Hepatocyte (in vitro differentiated cells): ENCODE measurements around the gene CRHR2. TPM values are rescaled to one million over a fixed set of nuclear protein-coding genes. Genes with fewer than 3 reads are reported as not detected.

ENCODE experiments used
- DNase-seq: peaks from one replicate; pipeline ENCODE4 v3.0.0-alpha.2; 2016; ENCODE audit warnings: low spot score
- H2AFZ ChIP-seq: fragments of 200-600 bp; sonication (generic); 2 replicates; pipeline ENCODE4 v1.6.0; 2016; ENCODE audit warnings: antibody characterized with exemption, mild to moderate bottlenecking
- H3K27ac ChIP-seq: fragments of 200-600 bp; sonication (generic); 2 replicates; pipeline ENCODE4 v1.5.1; 2016; ENCODE audit warnings: mild to moderate bottlenecking
- H3K27me3 ChIP-seq: fragments of 200-600 bp; sonication (generic); 2 replicates; pipeline ENCODE4 v1.6.1; 2016
- H3K36me3 ChIP-seq: fragments of 200-600 bp; sonication (generic); replicated peaks from 2 replicates; pipeline ENCODE4 v1.5.1; 2016; ENCODE audit warnings: low read depth; ENCODE audit not compliant: insufficient read depth
- H3K4me1 ChIP-seq: fragments of 200-600 bp; sonication (generic); 2 replicates; pipeline ENCODE4 v1.5.1; 2016; ENCODE audit warnings: mild to moderate bottlenecking, moderate library complexity; ENCODE audit not compliant: insufficient read depth
- H3K4me2 ChIP-seq: fragments of 200-600 bp; sonication (generic); 2 replicates; pipeline ENCODE4 v1.6.0; 2016
- H3K4me3 ChIP-seq: fragments of 200-600 bp; sonication (generic); 2 replicates; pipeline ENCODE4 v1.5.1; 2016; ENCODE audit warnings: mild to moderate bottlenecking
- H3K79me2 ChIP-seq: fragments of 200-600 bp; sonication (generic); 2 replicates; pipeline ENCODE4 v1.6.0; 2017; ENCODE audit warnings: mild to moderate bottlenecking
- H3K9me2 ChIP-seq: fragments of 200-600 bp; sonication (generic); replicated peaks from 2 replicates; pipeline ENCODE4 v1.6.0; 2017; ENCODE audit warnings: mild to moderate bottlenecking; ENCODE audit not compliant: insufficient read depth
- H3K9me3 ChIP-seq: fragments of 200-600 bp; sonication (generic); 2 replicates; pipeline ENCODE4 v1.5.1; 2016; ENCODE audit warnings: low read depth, mild to moderate bottlenecking
- H4K20me1 ChIP-seq: fragments of 200-600 bp; sonication (generic); 2 replicates; pipeline ENCODE4 v1.6.0; 2016; ENCODE audit warnings: mild to moderate bottlenecking; ENCODE audit not compliant: insufficient read depth, poor library complexity, severe bottlenecking
- EZH2 ChIP-seq: fragments of 200-600 bp; sonication (generic); IDR thresholded peaks from 2 replicates; pipeline ENCODE4 v1.6.1; 2016; ENCODE audit warnings: antibody characterized with exemption, mild to moderate bottlenecking, borderline replicate concordance
- EZH2phosphoT487 ChIP-seq: fragments of 200-600 bp; sonication (generic); IDR thresholded peaks from one replicate; pipeline ENCODE4 v1.6.1; 2018; ENCODE audit warnings: antibody characterized with exemption, mild to moderate bottlenecking, low read depth, moderate library complexity; ENCODE audit not compliant: unreplicated experiment, severe bottlenecking
- WGBS: methylation state at CpG from one replicate; pipeline ENCODE4 v1.1.6; 2016; ENCODE audit warnings: low lambda C conversion rate; ENCODE audit errors: missing lambda C conversion rate; 5-methylcytosine and 5-hydroxymethylcytosine counted together
- polyA plus RNA-seq: library from polyadenylated mRNA; unstranded; fragments of >200 nt; fragmentation: Nextera tagmentation; extraction: Ambion mirVana; gene quantifications from 2 replicates; pipeline ENCODE4 v1.2.1, GENCODE V29; 2016
- total RNA-seq: library from RNA; depleted of rRNA; stranded (reverse); fragments of >200 nt; gene quantifications from 2 replicates; pipeline ENCODE4 v1.2.3, GENCODE V29; 2014
- TF ChIP-seq, protein P1 (sequence below): fragments of 200-600 bp; sonication (generic); IDR thresholded peaks from 2 replicates; pipeline ENCODE4 v1.5.1; 2016; ENCODE audit warnings: antibody characterized with exemption, mild to moderate bottlenecking; ENCODE audit not compliant: poor library complexity

Gene CRHR2
- total and polyA plus RNA-seq, 2 experiments from 2014 or later = 0.21 TPM; not detected in 1

DNA sequence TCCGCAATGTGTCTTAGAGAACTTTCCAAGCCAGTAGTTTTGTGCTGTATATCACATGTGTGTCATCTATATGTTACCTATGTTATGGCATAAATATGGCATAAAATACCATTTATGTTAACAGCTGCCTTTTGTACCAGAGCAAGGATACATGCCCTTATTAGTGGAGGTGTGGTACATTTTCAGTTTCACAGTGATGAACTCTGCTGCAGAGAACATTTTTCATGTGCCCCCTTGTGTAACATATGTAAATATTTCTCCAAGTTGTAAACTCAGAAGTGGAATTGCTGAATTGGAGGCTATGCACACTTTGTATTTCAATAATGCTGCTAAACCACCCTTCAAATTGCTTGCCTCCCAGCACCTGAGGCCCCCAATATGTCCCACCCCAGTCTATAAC lies 31.9 kb upstream of the CRHR2 start:
- no peaks in the 10 kb centered on the region for H4K20me1 ChIP-seq
- H3K4me2 ChIP-seq = no peak overlapping the region
- TF ChIP-seq, protein P1, sequence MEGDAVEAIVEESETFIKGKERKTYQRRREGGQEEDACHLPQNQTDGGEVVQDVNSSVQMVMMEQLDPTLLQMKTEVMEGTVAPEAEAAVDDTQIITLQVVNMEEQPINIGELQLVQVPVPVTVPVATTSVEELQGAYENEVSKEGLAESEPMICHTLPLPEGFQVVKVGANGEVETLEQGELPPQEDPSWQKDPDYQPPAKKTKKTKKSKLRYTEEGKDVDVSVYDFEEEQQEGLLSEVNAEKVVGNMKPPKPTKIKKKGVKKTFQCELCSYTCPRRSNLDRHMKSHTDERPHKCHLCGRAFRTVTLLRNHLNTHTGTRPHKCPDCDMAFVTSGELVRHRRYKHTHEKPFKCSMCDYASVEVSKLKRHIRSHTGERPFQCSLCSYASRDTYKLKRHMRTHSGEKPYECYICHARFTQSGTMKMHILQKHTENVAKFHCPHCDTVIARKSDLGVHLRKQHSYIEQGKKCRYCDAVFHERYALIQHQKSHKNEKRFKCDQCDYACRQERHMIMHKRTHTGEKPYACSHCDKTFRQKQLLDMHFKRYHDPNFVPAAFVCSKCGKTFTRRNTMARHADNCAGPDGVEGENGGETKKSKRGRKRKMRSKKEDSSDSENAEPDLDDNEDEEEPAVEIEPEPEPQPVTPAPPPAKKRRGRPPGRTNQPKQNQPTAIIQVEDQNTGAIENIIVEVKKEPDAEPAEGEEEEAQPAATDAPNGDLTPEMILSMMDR = no peak
- TF ChIP-seq EZH2 (no peak), EZH2phosphoT487 (no peak)
- H3K4me3 ChIP-seq = no peak overlapping the region
- H3K9me3 ChIP-seq = no peaks in the 10 kb centered on the region
- no peaks in the 10 kb centered on the region for H3K36me3 ChIP-seq
- 96% methylated on average over 1 of the region's 1 CpG for WGBS
- H2AFZ ChIP-seq = no peak overlapping the region
- H3K79me2 ChIP-seq = no peaks in the 10 kb centered on the region
- no peak overlapping the region for H3K27ac ChIP-seq
- H3K4me1 ChIP-seq = no peaks in the 10 kb centered on the region
- no peaks in the 10 kb centered on the region for H3K9me2 ChIP-seq
- DNase-seq = no peak
- no peaks in the 10 kb centered on the region for H3K27me3 ChIP-seq

- Histone ChIP-seq H3K36me3 (no peaks in the 10 kb centered on the region), H3K4me3 (no peak overlapping the region), H3K79me2 (no peaks in the 10 kb centered on the region), H3K9me2 (no peaks in the 10 kb centered on the region), H3K27me3 (no peaks in the 10 kb centered on the region), H3K9me3 (no peaks in the 10 kb centered on the region), H3K4me1 (no peaks in the 10 kb centered on the region), H4K20me1 (no peaks in the 10 kb centered on the region), H3K27ac (no peak overlapping the region), H3K4me2 (no peak overlapping the region), H2AFZ (no peak overlapping the region)
- no peak for DNase-seq
- TF ChIP-seq, protein P1 = no peak
- TF ChIP-seq EZH2phosphoT487 (no peak), EZH2 (no peak)
- WGBS = 83% methylated on average over 6 of the region's 6 CpGs
Measured at GRCh38 chr7:30713392-30713791, 31.1 kb upstream of the CRHR2 start.

- TF ChIP-seq, protein P1 = no peak
- no peak for TF ChIP-seq EZH2phosphoT487
- TF ChIP-seq EZH2 = no peak
- Histone ChIP-seq H3K36me3 (no peaks in the 10 kb centered on the region), H3K9me2 (no peaks in the 10 kb centered on the region), H3K27ac (no peak overlapping the region), H3K9me3 (no peaks in the 10 kb centered on the region), H4K20me1 (no peaks in the 10 kb centered on the region), H3K27me3 (no peaks in the 10 kb centered on the region), H3K4me1 (no peaks in the 10 kb centered on the region), H3K4me2 (no peak overlapping the region), H3K4me3 (no peak overlapping the region), H3K79me2 (no peaks in the 10 kb centered on the region), H2AFZ (no peak overlapping the region)
- no peak for DNase-seq
- 88% methylated on average over 4 of the region's 4 CpGs for WGBS
Measured at GRCh38 chr7:30710669-30711068, 28.4 kb upstream of the CRHR2 start.

- 64% methylated on average over 6 of the region's 6 CpGs for WGBS
- Histone ChIP-seq H3K9me3 (no peaks in the 10 kb centered on the region), H3K9me2 (no peaks in the 10 kb centered on the region), H3K27ac (no peak overlapping the region), H3K4me1 (no peaks in the 10 kb centered on the region), H3K4me2 (no peak overlapping the region), H3K79me2 (no peaks in the 10 kb centered on the region), H4K20me1 (no peaks in the 10 kb centered on the region), H3K4me3 (no peak overlapping the region), H3K27me3 (no peaks in the 10 kb centered on the region), H3K36me3 (no peaks in the 10 kb centered on the region), H2AFZ (no peak overlapping the region)
- TF ChIP-seq, protein P1 = no peak
- no peak for DNase-seq
Measured at GRCh38 chr7:30709549-30709948, 27.3 kb upstream of the CRHR2 start.
